ENCODE data around the gene USP6NL. TPM values are rescaled to one million over a fixed set of nuclear protein-coding genes. Genes with fewer than 3 reads are reported as not detected.

USP6NL gene
- total and polyA plus RNA-seq, 10 of the 15 experiments (the other 5 are each of a cell fraction or from before 2014, with no cell fraction given): 4.0 to 27.7 (median 18.2) TPM

DNA sequence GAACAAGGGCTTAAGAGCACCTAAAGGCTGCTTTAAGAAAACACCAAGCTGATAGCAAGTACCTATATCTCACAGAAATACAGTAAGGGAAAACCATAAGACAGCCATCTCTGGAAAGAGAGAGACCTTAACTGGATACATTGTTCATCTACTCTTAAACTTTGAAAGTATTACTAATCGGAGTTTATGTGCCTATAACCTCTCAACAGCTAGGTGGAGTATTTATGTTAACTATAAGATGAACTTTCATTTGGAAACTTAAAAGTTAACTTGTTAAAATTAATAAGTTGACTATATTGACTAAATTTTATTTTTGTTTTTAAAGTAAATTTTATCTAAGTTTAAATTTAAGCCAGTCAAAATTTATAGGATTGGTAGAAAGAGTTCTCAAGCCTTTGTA lies 90.6 kb downstream of the USP6NL start:
- no peaks in the 10 kb centered on the region for H3K27me3 ChIP-seq (replicated peaks in 1 of 2; ENCODE audit: control insufficient read depth in 2 of 2, insufficient read depth in 2 of 2, low read length in 1 of 2)
- ATAC-seq: no peak
- no peak for FAIRE-seq
- H3K4me3 ChIP-seq: no peak overlapping the region
- no peak overlapping the region for H3K27ac ChIP-seq (ENCODE audit: control insufficient read depth, insufficient read depth)
- TF ChIP-seq KLF5 (IDR thresholded peaks at IDR 0.05; ENCODE audit: partially characterized antibody) (no peak), WRNIP1 (IDR thresholded peaks at IDR 0.05; ENCODE audit: borderline replicate concordance, low read depth, low read length) (no peak), ATF7 (IDR thresholded peaks at IDR 0.05; ENCODE audit: low read depth) (no peak), RAD21 (IDR thresholded peaks at IDR 0.05; ENCODE audit: insufficient read depth, low read depth, low read length) (peak; percentile 21; the same call in 1 of the 2 replicates)
- no TSS peak for BruUV-seq (replicated peaks)
- H3K36me3 ChIP-seq (ENCODE audit: control insufficient read depth in 2 of 2, insufficient read depth in 2 of 2, low read length in 1 of 2): peaks cover 0 to 36% of the 10 kb centered on the region in 2 experiments; a peak in 3 of 4 replicates
- ChIA-PET POLR2A (interaction anchor here (1.4 kb wide), 1 partner anchor 12 kb away, joined by 4 read pairs; no protein-coding TSS in a partner anchor), SMC1A (ENCODE audit: uncharacterized antibody, unreplicated experiment) (interaction anchor here (0.7 to 2.9 kb wide), 11 partner anchors 10 to 236 kb away, joined by 3 to 14 read pairs (median 5); no protein-coding TSS in a partner anchor), CTCF (interaction anchor here (0.6 to 8.7 kb wide), 13 partner anchors 9 to 262 kb away, joined by 3 to 52 read pairs (median 3); no protein-coding TSS in a partner anchor), RAD21 (ENCODE audit: unreplicated experiment) (interaction anchor here (0.9 to 3.1 kb wide), 7 partner anchors 12 to 237 kb away, joined by 3 to 9 read pairs (median 6); no protein-coding TSS in a partner anchor)
- WGBS (ENCODE audit: insufficient coverage, insufficient replicate concordance, low lambda C conversion rate, missing lambda C conversion rate): 48% methylated on average over 1 of the region's 1 CpG
- H4K20me1 ChIP-seq (ENCODE audit: control insufficient read depth, insufficient read depth): no peaks in the 10 kb centered on the region
- no peak overlapping the region for H2AFZ ChIP-seq (ENCODE audit: control insufficient read depth, low read depth, low read length)
- intact Hi-C loops (cut with micrococcal nuclease; ENCODE audit: unreplicated experiment): no loop called here
- H3K9me3 ChIP-seq (replicated peaks; ENCODE audit: control insufficient read depth, insufficient read depth, low read length): no peaks in the 10 kb centered on the region; the same call in 2 of the 3 replicates
- H3K4me1 ChIP-seq (ENCODE audit: control insufficient read depth, insufficient read depth, low read length): peaks cover 22% of the 10 kb centered on the region
- no peak overlapping the region for H3K9ac ChIP-seq (ENCODE audit: control insufficient read depth, insufficient read depth, low read length)
- peaks cover 10% of the 10 kb centered on the region for H3K79me2 ChIP-seq (ENCODE audit: control insufficient read depth, insufficient read depth, low read length)
- DNase-seq (ENCODE audit: low read depth, low spot score): no peak
- in situ Hi-C loops (cut with MboI): no loop called here
- no peak overlapping the region for H3K4me2 ChIP-seq (ENCODE audit: control insufficient read depth, insufficient read depth)

DNA sequence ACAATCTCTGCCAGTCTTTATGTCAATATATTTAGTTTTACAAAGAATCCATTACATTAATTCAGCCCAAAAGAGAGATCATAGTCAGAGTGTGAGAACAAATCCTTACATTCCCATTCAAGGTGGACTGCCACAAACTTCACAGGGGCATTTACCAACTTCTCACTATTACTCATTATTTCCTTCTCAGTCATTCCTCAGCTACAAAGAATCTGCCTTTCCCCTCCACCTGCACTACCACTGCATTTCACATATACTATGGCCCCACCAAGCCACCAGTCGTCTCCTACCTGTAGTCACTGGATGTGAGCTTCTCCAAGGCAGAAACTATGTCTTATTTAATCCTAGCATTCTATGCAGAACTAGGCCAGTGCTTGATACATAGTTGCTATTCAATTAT lies 94.3 kb downstream of the USP6NL start:
- peaks cover 24% of the 10 kb centered on the region for H3K4me1 ChIP-seq (ENCODE audit: control insufficient read depth, insufficient read depth, low read length)
- H3K27me3 ChIP-seq (replicated peaks in 1 of 2; ENCODE audit: control insufficient read depth in 2 of 2, insufficient read depth in 2 of 2, low read length in 1 of 2): no peaks in the 10 kb centered on the region
- no peak overlapping the region for H3K4me3 ChIP-seq
- H4K20me1 ChIP-seq (ENCODE audit: control insufficient read depth, insufficient read depth): no peaks in the 10 kb centered on the region
- ChIA-PET SMC1A (ENCODE audit: uncharacterized antibody, unreplicated experiment) (interaction anchor here (1.9 to 3.7 kb wide), 4 partner anchors 91 to 240 kb away, joined by 4 to 33 read pairs (median 24); no protein-coding TSS in a partner anchor), POLR2A (interaction anchor here (0.6 kb wide), 1 partner anchor 145 kb away, joined by 3 read pairs; no protein-coding TSS in a partner anchor), RAD21 (ENCODE audit: unreplicated experiment) (interaction anchor here (0.7 to 2.9 kb wide), 4 partner anchors 182 to 240 kb away, joined by 3 to 21 read pairs (median 11); no protein-coding TSS in a partner anchor), CTCF (interaction anchor here (0.9 to 2.2 kb wide), 2 partner anchors 19 to 209 kb away, joined by 3 to 6 read pairs; no protein-coding TSS in a partner anchor)
- H3K9ac ChIP-seq (ENCODE audit: control insufficient read depth, insufficient read depth, low read length): no peak overlapping the region
- 3% methylated on average over 1 of the region's 1 CpG for WGBS (ENCODE audit: insufficient coverage, insufficient replicate concordance, low lambda C conversion rate, missing lambda C conversion rate)
- peak overlapping the region; percentile 80 for H3K27ac ChIP-seq (ENCODE audit: control insufficient read depth, insufficient read depth)
- H3K9me3 ChIP-seq (replicated peaks; ENCODE audit: control insufficient read depth, insufficient read depth, low read length): no peaks in the 10 kb centered on the region
- ATAC-seq (peak; percentile 75), DNase-seq (ENCODE audit: low read depth, low spot score) (peak; percentile 68), FAIRE-seq (peak; percentile 74)
- peaks cover 12% of the 10 kb centered on the region for H3K79me2 ChIP-seq (ENCODE audit: control insufficient read depth, insufficient read depth, low read length)
- H3K4me2 ChIP-seq (ENCODE audit: control insufficient read depth, insufficient read depth): peak overlapping the region; percentile 65
- H3K36me3 ChIP-seq (ENCODE audit: control insufficient read depth in 2 of 2, insufficient read depth in 2 of 2, low read length in 1 of 2): peaks cover 0 to 25% of the 10 kb centered on the region in 2 experiments; a peak in 1 of 4 replicates
- no peak overlapping the region for H2AFZ ChIP-seq (ENCODE audit: control insufficient read depth, low read depth, low read length)
- intact Hi-C loops (cut with micrococcal nuclease; ENCODE audit: unreplicated experiment): loop anchor here (1.0 to 2.0 kb wide), 4 partner anchors 86 to 204 kb away; no protein-coding TSS in a partner anchor
- in situ Hi-C loops (cut with MboI): loop anchor here (5.0 kb wide), 1 partner anchor 205 kb away; no protein-coding TSS in a partner anchor
- BruUV-seq (replicated peaks): no TSS peak
- TF ChIP-seq IRF4 (IDR thresholded peaks at IDR 0.05; ENCODE audit: low read depth, low read length) (peak; percentile 78; the same call in 1 of the 2 replicates), TAF1 (IDR thresholded peaks at IDR 0.05; ENCODE audit: borderline replicate concordance, low read depth, low read length) (no peak), TCF12 (IDR thresholded peaks at IDR 0.05; ENCODE audit: low read depth, low read length) (peak; percentile 25; the same call in 1 of the 2 replicates), POLR2AphosphoS5 (IDR thresholded peaks at IDR 0.05; ENCODE audit: low read length) (no peak), IKZF1 (conservative IDR thresholded peaks at IDR 0.05) (peak; percentile 40)
- TF ChIP-seq, protein P1, sequence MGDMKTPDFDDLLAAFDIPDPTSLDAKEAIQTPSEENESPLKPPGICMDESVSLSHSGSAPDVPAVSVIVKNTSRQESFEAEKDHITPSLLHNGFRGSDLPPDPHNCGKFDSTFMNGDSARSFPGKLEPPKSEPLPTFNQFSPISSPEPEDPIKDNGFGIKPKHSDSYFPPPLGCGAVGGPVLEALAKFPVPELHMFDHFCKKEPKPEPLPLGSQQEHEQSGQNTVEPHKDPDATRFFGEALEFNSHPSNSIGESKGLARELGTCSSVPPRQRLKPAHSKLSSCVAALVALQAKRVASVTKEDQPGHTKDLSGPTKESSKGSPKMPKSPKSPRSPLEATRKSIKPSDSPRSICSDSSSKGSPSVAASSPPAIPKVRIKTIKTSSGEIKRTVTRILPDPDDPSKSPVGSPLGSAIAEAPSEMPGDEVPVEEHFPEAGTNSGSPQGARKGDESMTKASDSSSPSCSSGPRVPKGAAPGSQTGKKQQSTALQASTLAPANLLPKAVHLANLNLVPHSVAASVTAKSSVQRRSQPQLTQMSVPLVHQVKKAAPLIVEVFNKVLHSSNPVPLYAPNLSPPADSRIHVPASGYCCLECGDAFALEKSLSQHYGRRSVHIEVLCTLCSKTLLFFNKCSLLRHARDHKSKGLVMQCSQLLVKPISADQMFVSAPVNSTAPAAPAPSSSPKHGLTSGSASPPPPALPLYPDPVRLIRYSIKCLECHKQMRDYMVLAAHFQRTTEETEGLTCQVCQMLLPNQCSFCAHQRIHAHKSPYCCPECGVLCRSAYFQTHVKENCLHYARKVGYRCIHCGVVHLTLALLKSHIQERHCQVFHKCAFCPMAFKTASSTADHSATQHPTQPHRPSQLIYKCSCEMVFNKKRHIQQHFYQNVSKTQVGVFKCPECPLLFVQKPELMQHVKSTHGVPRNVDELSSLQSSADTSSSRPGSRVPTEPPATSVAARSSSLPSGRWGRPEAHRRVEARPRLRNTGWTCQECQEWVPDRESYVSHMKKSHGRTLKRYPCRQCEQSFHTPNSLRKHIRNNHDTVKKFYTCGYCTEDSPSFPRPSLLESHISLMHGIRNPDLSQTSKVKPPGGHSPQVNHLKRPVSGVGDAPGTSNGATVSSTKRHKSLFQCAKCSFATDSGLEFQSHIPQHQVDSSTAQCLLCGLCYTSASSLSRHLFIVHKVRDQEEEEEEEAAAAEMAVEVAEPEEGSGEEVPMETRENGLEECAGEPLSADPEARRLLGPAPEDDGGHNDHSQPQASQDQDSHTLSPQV (IDR thresholded peaks at IDR 0.05): no peak

All from GM12878 (cell line).